IMR-90 (cell line): Measurements from ENCODE around the gene MEOX2. TPM values are rescaled to one million over a fixed set of nuclear protein-coding genes. Genes with fewer than 3 reads are reported as not detected.

Experiments
- ATAC-seq: fragments of 200-7000 bp; cut with Tn5 transposase; 2 replicates; pipeline ENCODE4 v1.9.1; 2020; ENCODE audit warnings: low read depth, mild to moderate bottlenecking, moderate library complexity
- BruUV-seq: library from RNA; stranded (reverse); fragments of 400-500 nt; replicated peaks from 2 replicates; lab custom pipeline; 2021; lab: Mats Ljungman, UMichigan
- CTCF ChIA-PET: fragments of 300-600 bp; formaldehyde crosslinking; extraction: SDS; loops from one replicate; lab custom pipeline; 2021; ENCODE audit warnings: antibody characterized with exemption; lab: Yijun Ruan, JAX
- POLR2A ChIA-PET: fragments of 300-600 bp; sonication (Branson Sonifier 250); formaldehyde crosslinking; loops from one replicate; lab custom pipeline; 2022; ENCODE audit warnings: antibody characterized with exemption; ENCODE audit not compliant: unreplicated experiment; lab: Charles Lee
- DNase-seq: peaks from one replicate; pipeline ENCODE4 v3.0.0; 2013
- H2AFZ ChIP-seq: replicated peaks from 2 replicates; pipeline ENCODE3; 2013; ENCODE audit warnings: low read length, mild to moderate bottlenecking; ENCODE audit not compliant: poor library complexity
- H2AK5ac ChIP-seq: 2 replicates; pipeline ENCODE4 v1.6.1; 2013; ENCODE audit warnings: low read depth, low read length, inconsistent platforms
- H2AK9ac ChIP-seq: replicated peaks from 2 replicates; pipeline ENCODE3; 2013; ENCODE audit warnings: mild to moderate bottlenecking, low read depth, low read length, moderate library complexity; ENCODE audit not compliant: poor library complexity
- H2BK120ac ChIP-seq: 2 replicates; pipeline ENCODE4 v1.6.1; 2013; ENCODE audit warnings: low read depth, low read length, inconsistent platforms
- H2BK15ac ChIP-seq: 3 replicates; pipeline ENCODE4 v1.6.1; 2013; ENCODE audit warnings: low read depth, low read length, inconsistent platforms
- H2BK20ac ChIP-seq: 2 replicates; pipeline ENCODE4 v1.6.1; 2013; ENCODE audit warnings: low read depth, mild to moderate bottlenecking, inconsistent platforms, low read length, moderate library complexity
- H2BK5ac ChIP-seq: 2 replicates; pipeline ENCODE4 v1.6.1; 2013; ENCODE audit warnings: mild to moderate bottlenecking, low read depth, low read length, inconsistent platforms; ENCODE audit not compliant: poor library complexity, severe bottlenecking
- H3K14ac ChIP-seq: replicated peaks from 2 replicates; pipeline ENCODE4 v1.6.1; 2013; ENCODE audit warnings: low read depth, low read length, inconsistent platforms
- H3K18ac ChIP-seq: 2 replicates; pipeline ENCODE4 v1.6.1; 2013; ENCODE audit warnings: low read depth, low read length, control low read depth
- H3K23ac ChIP-seq: 2 replicates; pipeline ENCODE4 v1.6.1; 2013; ENCODE audit warnings: low read depth, low read length, inconsistent platforms
- H3K27ac ChIP-seq: 2 replicates; pipeline ENCODE4 v1.5.1; 2013; ENCODE audit warnings: mild to moderate bottlenecking, control low read depth, low read length; ENCODE audit not compliant: insufficient read depth
- H3K27me3 ChIP-seq: 2 replicates; pipeline ENCODE4 v1.6.1; 2013; ENCODE audit warnings: low read length; ENCODE audit not compliant: control insufficient read depth, insufficient read depth
- H3K36me3 ChIP-seq: 2 replicates; pipeline ENCODE4 v1.6.1; 2013; ENCODE audit warnings: low read length, mixed read lengths; ENCODE audit not compliant: control insufficient read depth, insufficient read depth
- H3K4ac ChIP-seq: 2 replicates; pipeline ENCODE4 v1.6.1; 2013; ENCODE audit warnings: low read depth, low read length, inconsistent platforms
- H3K4me1 ChIP-seq: 2 replicates; pipeline ENCODE4 v1.6.1; 2013; ENCODE audit warnings: low read length, mixed read lengths; ENCODE audit not compliant: control insufficient read depth, insufficient read depth
- H3K4me2 ChIP-seq: 2 replicates; pipeline ENCODE4 v1.6.1; 2013; ENCODE audit warnings: low read depth, mild to moderate bottlenecking, control low read depth, low read length, moderate library complexity
- H3K4me3 ChIP-seq: 2 replicates; pipeline ENCODE4 v1.5.1; 2013; ENCODE audit warnings: low read depth, mild to moderate bottlenecking, control low read depth, low read length, moderate library complexity; ENCODE audit not compliant: insufficient read depth
- H3K56ac ChIP-seq: 2 replicates; pipeline ENCODE4 v1.6.1; 2013; ENCODE audit warnings: low read length, inconsistent platforms; ENCODE audit not compliant: insufficient read depth; ENCODE audit errors: extremely low read depth
- H3K79me1 ChIP-seq, 2 experiments: 2 replicates each; pipeline ENCODE4 v1.6.1; 2013; ENCODE audit warnings: low read length in 2 of 2, inconsistent platforms in 1 of 2, low read depth in 1 of 2
- H3K9ac ChIP-seq: 2 replicates; pipeline ENCODE4 v1.6.1; 2013; ENCODE audit warnings: low read depth, low read length, control low read depth
- H3K9me1 ChIP-seq: 2 replicates; pipeline ENCODE4 v1.6.1; 2013; ENCODE audit warnings: low read length, inconsistent platforms; ENCODE audit not compliant: insufficient read depth
- H3K9me3 ChIP-seq: 2 replicates; pipeline ENCODE4 v1.6.1; 2013; ENCODE audit warnings: low read length; ENCODE audit not compliant: control insufficient read depth, insufficient read depth
- H4K20me1 ChIP-seq: 2 replicates; pipeline ENCODE4 v1.6.1; 2013; ENCODE audit warnings: low read length, inconsistent platforms; ENCODE audit not compliant: insufficient read depth
- H4K5ac ChIP-seq: 2 replicates; pipeline ENCODE4 v1.6.1; 2013; ENCODE audit warnings: mild to moderate bottlenecking, low read depth, low read length, control low read depth
- H4K8ac ChIP-seq, 2 experiments: 2 replicates each; pipeline ENCODE4 v1.6.1; 2013; ENCODE audit warnings: low read depth in 2 of 2, low read length in 2 of 2, control low read depth in 1 of 2, inconsistent platforms in 1 of 2
- H4K91ac ChIP-seq: 2 replicates; pipeline ENCODE4 v1.6.1; 2013; ENCODE audit warnings: low read depth, low read length, inconsistent platforms; ENCODE audit not compliant: insufficient read depth
- MAFK ChIP-seq: IDR thresholded peaks from 2 replicates; pipeline ENCODE4 v1.6.1; 2012; ENCODE audit warnings: low read depth, low read length, improper control_type of control experiment
- MAZ ChIP-seq: IDR thresholded peaks from 2 replicates; pipeline ENCODE4 v1.6.1; 2012; ENCODE audit warnings: low read depth, mild to moderate bottlenecking, low read length, improper control_type of control experiment, moderate library complexity, borderline replicate concordance
- NFE2L2 ChIP-seq: fragments of 150-350 bp; IDR thresholded peaks from 2 replicates; pipeline ENCODE4 v1.6.1; 2016; ENCODE audit warnings: low read depth, mild to moderate bottlenecking, low read length
- RAD21 ChIP-seq: IDR thresholded peaks from 2 replicates; pipeline ENCODE4 v1.6.1; 2012; ENCODE audit warnings: low read length, improper control_type of control experiment
- RFX5 ChIP-seq: IDR thresholded peaks from 2 replicates; pipeline ENCODE4 v1.8.0; 2012; ENCODE audit warnings: low read depth, mild to moderate bottlenecking, low read length, moderate library complexity
- WGBS, 2 experiments: methylation state at CpG; one replicate each; pipeline versions ENCODE4 v1.1.5 to v1.1.7; 2013; ENCODE audit warnings: missing lambda C conversion rate in 2 of 2; ENCODE audit not compliant: insufficient read length in 1 of 2; ENCODE audit errors: extremely low coverage in 2 of 2; 5-methylcytosine and 5-hydroxymethylcytosine counted together
- dilution Hi-C: fragments of 300-500 bp; cut with HindIII; formaldehyde crosslinking; loops from one replicate; pipeline ENCODE4 v1.14.3; 2018; ENCODE audit warnings: low sequenced_read_pairs; ENCODE audit not compliant: unreplicated experiment
- in situ Hi-C: fragments of 300-500 bp; cut with MboI; formaldehyde crosslinking; loops from 3 replicates; pipeline ENCODE4 v1.14.3; 2019; ENCODE audit warnings: low sequenced_read_pairs, inconsistent platforms, mixed read lengths
- intact Hi-C: fragments of 100-400 bp; cut with micrococcal nuclease; formaldehyde crosslinking; loops from 2 replicates; pipeline ENCODE4 v1.10.0; 2022
- polyA plus RNA-seq, 3 experiments: library from polyadenylated mRNA; depleted of rRNA; stranded (reverse); fragments of >200 nt; gene quantifications; 2 replicates each; pipeline ENCODE4 v1.2.3, GENCODE V29; 2012; ENCODE audit warnings: low replicate concordance in 1 of 3
- total RNA-seq: library from RNA; depleted of rRNA; stranded (reverse); fragments of >200 nt; gene quantifications from 2 replicates; pipeline ENCODE4 v1.2.3, GENCODE V29; 2012
- TF ChIP-seq, protein P1 (sequence below): fragments of 150-350 bp; IDR thresholded peaks from 2 replicates; pipeline ENCODE4 v1.6.1; 2016; ENCODE audit warnings: low read depth, mild to moderate bottlenecking, low read length, moderate library complexity, borderline replicate concordance

MEOX2 gene
- total and polyA plus RNA-seq, 2 of the 4 experiments (the other 2 are of a cell fraction) = under 0.01 TPM; not detected in 1

DNA sequence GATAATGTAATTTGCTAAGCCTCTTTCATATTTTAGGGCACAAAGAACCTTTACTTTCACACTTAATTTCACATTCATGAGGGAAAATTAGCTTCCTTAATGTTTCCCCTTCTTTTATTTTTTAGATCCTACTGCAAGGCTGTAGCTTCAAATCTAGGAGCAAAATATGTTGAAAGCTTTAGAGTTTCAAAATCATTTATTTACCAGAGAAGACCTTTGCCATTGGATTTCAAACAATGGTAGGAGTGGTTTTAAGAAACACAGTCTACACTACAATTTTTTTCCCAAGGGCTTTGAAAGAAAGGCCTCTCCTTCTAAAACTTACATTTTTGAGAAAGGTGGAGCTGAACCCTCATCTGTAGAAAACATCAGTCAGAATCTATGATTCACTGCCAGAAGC is 43.3 kb upstream of the MEOX2 start (continued):
- TF ChIP-seq NFE2L2 = no peak
- TF ChIP-seq RFX5 = no peak
- TF ChIP-seq MAFK = no peak

DNA sequence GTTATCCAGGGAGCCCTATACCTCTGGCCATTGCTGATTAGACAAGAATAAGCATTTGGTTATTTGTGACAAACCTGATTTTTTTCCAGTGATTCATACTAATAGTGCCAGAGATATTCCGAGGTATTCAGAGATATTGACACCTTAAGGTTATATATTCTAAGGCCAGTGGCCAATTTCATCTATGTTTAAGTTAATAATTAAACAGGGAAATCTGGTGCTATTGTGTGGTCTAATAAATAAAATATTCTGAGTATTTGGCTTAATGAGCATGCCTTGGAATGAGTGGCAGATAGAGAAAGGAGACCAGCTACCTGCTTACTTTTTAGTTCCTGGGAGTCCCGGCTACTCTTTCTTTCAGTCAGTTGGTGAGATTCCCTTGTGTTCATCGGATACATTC is 38.6 kb upstream of the MEOX2 start:
- Histone ChIP-seq H2AK5ac (no peak overlapping the region), H3K56ac (no peak overlapping the region), H3K27me3 (no peaks in the 10 kb centered on the region), H3K4me1 (no peaks in the 10 kb centered on the region), H2BK20ac (no peak overlapping the region), H3K18ac (no peak overlapping the region), H3K36me3 (no peaks in the 10 kb centered on the region), H4K5ac (no peak overlapping the region), H3K23ac (no peak overlapping the region), H2BK15ac (no peak overlapping the region), H3K9me1 (no peaks in the 10 kb centered on the region), H3K4me2 (no peak overlapping the region), H2BK120ac (no peak overlapping the region), H3K4ac (no peak overlapping the region), H3K27ac (no peak overlapping the region), H3K14ac (no peak overlapping the region), H4K20me1 (no peaks in the 10 kb centered on the region), H4K8ac (no peak overlapping the region), H3K9me3 (no peaks in the 10 kb centered on the region), H3K9ac (no peak overlapping the region), H3K4me3 (no peak overlapping the region), H2AFZ (no peak overlapping the region), H2AK9ac (no peak overlapping the region), H4K91ac (no peak overlapping the region), H2BK5ac (no peak overlapping the region), H3K79me1 (no peaks in the 10 kb centered on the region)
- WGBS, 2 experiments = no CpG with 5 or more reads among the region's 3 CpGs
- ChIA-PET POLR2A (no interaction called here), CTCF (no interaction called here)
- DNase-seq (no peak), ATAC-seq (no peak)
- TF ChIP-seq MAFK (no peak), MAZ (no peak), RAD21 (no peak), NFE2L2 (no peak)
- TF ChIP-seq, protein P1, sequence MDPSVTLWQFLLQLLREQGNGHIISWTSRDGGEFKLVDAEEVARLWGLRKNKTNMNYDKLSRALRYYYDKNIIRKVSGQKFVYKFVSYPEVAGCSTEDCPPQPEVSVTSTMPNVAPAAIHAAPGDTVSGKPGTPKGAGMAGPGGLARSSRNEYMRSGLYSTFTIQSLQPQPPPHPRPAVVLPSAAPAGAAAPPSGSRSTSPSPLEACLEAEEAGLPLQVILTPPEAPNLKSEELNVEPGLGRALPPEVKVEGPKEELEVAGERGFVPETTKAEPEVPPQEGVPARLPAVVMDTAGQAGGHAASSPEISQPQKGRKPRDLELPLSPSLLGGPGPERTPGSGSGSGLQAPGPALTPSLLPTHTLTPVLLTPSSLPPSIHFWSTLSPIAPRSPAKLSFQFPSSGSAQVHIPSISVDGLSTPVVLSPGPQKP = no peak
- intact Hi-C loops (loop anchor here (10.0 kb wide), 1 partner anchor 1010 kb away; no protein-coding TSS in a partner anchor), in situ Hi-C loops (loop anchor here (10.0 kb wide), 2 partner anchors 350 to 400 kb away; no protein-coding TSS in a partner anchor), dilution Hi-C loops (no loop called here)
- no TSS peak for BruUV-seq
